HUES6 (cell line): ENCODE results near the gene MEX3D.
A peak's percentile ranks its signal among the peaks of the same experiment; 100 is the strongest.

Source experiments
- H3K27ac ChIP-seq: 2 replicates; pipeline ENCODE4 v1.7.0; 2013; ENCODE audit warnings: low read depth, mild to moderate bottlenecking, low read length, inconsistent platforms
- H3K27me3 ChIP-seq: 2 replicates; pipeline ENCODE4 v1.6.1; 2013; ENCODE audit warnings: low read length; ENCODE audit not compliant: control insufficient read depth, insufficient read depth
- H3K36me3 ChIP-seq: 2 replicates; pipeline ENCODE4 v1.6.1; 2013; ENCODE audit warnings: low read length; ENCODE audit not compliant: control insufficient read depth, insufficient read depth
- H3K4me1 ChIP-seq: 2 replicates; pipeline ENCODE4 v1.6.1; 2013; ENCODE audit warnings: low read length; ENCODE audit not compliant: control insufficient read depth, insufficient read depth
- H3K4me3 ChIP-seq: 2 replicates; pipeline ENCODE4 v1.5.1; 2013; ENCODE audit warnings: low read depth, low read length
- H3K9ac ChIP-seq: one replicate; pipeline ENCODE4 v1.6.1; 2013; ENCODE audit warnings: mild to moderate bottlenecking, low read length
- H3K9me3 ChIP-seq: 2 replicates; pipeline ENCODE4 v1.6.1; 2013; ENCODE audit warnings: low read depth, low read length; ENCODE audit not compliant: control insufficient read depth, insufficient read depth

Gene MEX3D

GRCh38 chr19:1513499-1514294 lies 54.4 kb downstream of the MEX3D start:
- Histone ChIP-seq H3K9ac (no peak overlapping the region), H3K27ac (no peak overlapping the region), H3K36me3 (no peaks in the 10 kb centered on the region), H3K4me1 (peaks cover 3% of the 10 kb centered on the region; the same call in 1 of the 2 replicates), H3K4me3 (peak overlapping the region; percentile 52), H3K27me3 (peaks cover 62% of the 10 kb centered on the region), H3K9me3 (no peaks in the 10 kb centered on the region)

- Histone ChIP-seq H3K27me3 (peaks cover 56% of the 10 kb centered on the region), H3K27ac (no peak within 1 kb of the TSS), H3K4me1 (peaks cover 3% of the 10 kb centered on the region; the same call in 1 of the 2 replicates), H3K4me3 (peak within 1 kb of the TSS; percentile 52), H3K9ac (no peak within 1 kb of the TSS), H3K36me3 (no peaks in the 10 kb centered on the region), H3K9me3 (no peaks in the 10 kb centered on the region)
Observed at GRCh38 chr19:1512671-1513498, 55.2 kb downstream of the MEX3D start, which contains the start of gene ADAMTSL5. TSS of gene ADAMTSL5 (minus strand) at chr19:1513019. CDS start at chr19:1510943, 2,076 bp downstream.

GRCh38 chr19:1511318-1512317 lies 56.5 kb downstream of the MEX3D start:
- peaks cover 5% of the 10 kb centered on the region; the same call in 1 of the 2 replicates for H3K4me1 ChIP-seq
- H3K36me3 ChIP-seq: no peaks in the 10 kb centered on the region
- H3K4me3 ChIP-seq: no peak overlapping the region
- no peaks in the 10 kb centered on the region for H3K9me3 ChIP-seq
- H3K27me3 ChIP-seq: peaks cover 56% of the 10 kb centered on the region
- H3K9ac ChIP-seq: no peak overlapping the region
- H3K27ac ChIP-seq: no peak overlapping the region

GRCh38 chr19:1510807-1511206 lies 57.3 kb downstream of the MEX3D start:
- Histone ChIP-seq H3K27ac (no peak overlapping the region), H3K4me3 (no peak overlapping the region), H3K36me3 (no peaks in the 10 kb centered on the region), H3K4me1 (peaks cover 5% of the 10 kb centered on the region; the same call in 1 of the 2 replicates), H3K27me3 (peaks cover 56% of the 10 kb centered on the region), H3K9ac (no peak overlapping the region), H3K9me3 (no peaks in the 10 kb centered on the region)

- Histone ChIP-seq H3K9me3 (no peaks in the 10 kb centered on the region), H3K9ac (no peak overlapping the region), H3K4me3 (no peak overlapping the region), H3K27ac (no peak overlapping the region), H3K4me1 (peaks cover 5% of the 10 kb centered on the region; the same call in 1 of the 2 replicates), H3K27me3 (peaks cover 56% of the 10 kb centered on the region), H3K36me3 (no peaks in the 10 kb centered on the region)
Observed at GRCh38 chr19:1510442-1510806, 57.7 kb downstream of the MEX3D start.

- Histone ChIP-seq H3K9ac (no peak overlapping the region), H3K27me3 (peaks cover 55% of the 10 kb centered on the region), H3K4me1 (peaks cover 5% of the 10 kb centered on the region; the same call in 1 of the 2 replicates)
Observed at GRCh38 chr19:1509602-1510441, 58.3 kb downstream of the MEX3D start.

GRCh38 chr19:1508507-1508856 lies 59.6 kb downstream of the MEX3D start:
- no peak overlapping the region for H3K27ac ChIP-seq
- no peaks in the 10 kb centered on the region for H3K9me3 ChIP-seq

More at GRCh38 chr19:1509602-1510441, 58.3 kb downstream of the MEX3D start:
- Histone ChIP-seq H3K36me3 (no peaks in the 10 kb centered on the region), H3K27ac (no peak overlapping the region), H3K4me3 (no peak overlapping the region), H3K9me3 (no peaks in the 10 kb centered on the region)

GRCh38 chr19:1507763-1508506 lies 60.2 kb downstream of the MEX3D start:
- Histone ChIP-seq H3K27ac (peak overlapping the region; percentile 63; the same call in 1 of the 2 replicates), H3K4me1 (peaks cover 9% of the 10 kb centered on the region; the same call in 1 of the 2 replicates), H3K9me3 (no peaks in the 10 kb centered on the region), H3K36me3 (no peaks in the 10 kb centered on the region), H3K4me3 (peak overlapping the region; percentile 85), H3K9ac (peak overlapping the region; percentile 63), H3K27me3 (peaks cover 66% of the 10 kb centered on the region)

More at GRCh38 chr19:1508507-1508856, 59.6 kb downstream of the MEX3D start:
- peaks cover 5% of the 10 kb centered on the region; the same call in 1 of the 2 replicates for H3K4me1 ChIP-seq
- H3K4me3 ChIP-seq: peak overlapping the region; percentile 54
- no peaks in the 10 kb centered on the region for H3K36me3 ChIP-seq
- H3K27me3 ChIP-seq: peaks cover 61% of the 10 kb centered on the region
- no peak overlapping the region for H3K9ac ChIP-seq

GRCh38 chr19:1507192-1507660 lies 60.9 kb downstream of the MEX3D start:
- Histone ChIP-seq H3K4me1 (peaks cover 9% of the 10 kb centered on the region; the same call in 1 of the 2 replicates), H3K9me3 (no peaks in the 10 kb centered on the region), H3K27ac (no peak overlapping the region), H3K9ac (no peak overlapping the region), H3K4me3 (peak overlapping the region; percentile 85), H3K27me3 (peaks cover 67% of the 10 kb centered on the region), H3K36me3 (no peaks in the 10 kb centered on the region)
